ENCODE data around the gene MYOM1. TPM values are rescaled to one million over a fixed set of nuclear protein-coding genes. Genes with fewer than 3 reads are reported as not detected.
A peak's percentile ranks its signal among the peaks of the same experiment; 100 is the strongest.

The MYOM1 gene
- total RNA-seq, 1 experiment from 2014 or later: 0.92 TPM

DNA sequence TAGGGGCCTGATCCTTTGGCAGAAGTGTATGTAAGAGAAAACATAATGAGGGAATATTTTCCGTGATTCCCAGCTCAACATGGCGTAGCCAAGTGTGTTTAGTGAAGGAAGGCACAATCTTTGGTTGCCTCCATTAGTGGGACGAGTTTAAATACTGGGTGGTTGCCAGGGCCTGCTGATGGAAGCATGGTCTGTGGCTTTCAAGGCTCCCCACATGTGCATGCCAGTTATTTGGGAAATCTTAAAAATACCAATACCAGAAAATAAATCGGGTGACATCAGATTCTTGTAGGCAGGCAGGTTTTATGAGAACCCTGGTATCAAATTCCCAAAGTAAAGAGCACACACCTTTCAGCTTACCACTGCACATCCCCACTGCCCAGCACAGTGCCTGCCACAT lies 35.0 kb upstream of the MYOM1 start:
- no peak; the same call in 1 of the 2 replicates for TF ChIP-seq POLR2AphosphoS5 (IDR thresholded peaks at IDR 0.05; ENCODE audit: low read depth, low read length)
- TF ChIP-seq TCF7L2 (IDR thresholded peaks at IDR 0.05; ENCODE audit: low read depth, low read length): no peak
- TF ChIP-seq, protein P1, sequence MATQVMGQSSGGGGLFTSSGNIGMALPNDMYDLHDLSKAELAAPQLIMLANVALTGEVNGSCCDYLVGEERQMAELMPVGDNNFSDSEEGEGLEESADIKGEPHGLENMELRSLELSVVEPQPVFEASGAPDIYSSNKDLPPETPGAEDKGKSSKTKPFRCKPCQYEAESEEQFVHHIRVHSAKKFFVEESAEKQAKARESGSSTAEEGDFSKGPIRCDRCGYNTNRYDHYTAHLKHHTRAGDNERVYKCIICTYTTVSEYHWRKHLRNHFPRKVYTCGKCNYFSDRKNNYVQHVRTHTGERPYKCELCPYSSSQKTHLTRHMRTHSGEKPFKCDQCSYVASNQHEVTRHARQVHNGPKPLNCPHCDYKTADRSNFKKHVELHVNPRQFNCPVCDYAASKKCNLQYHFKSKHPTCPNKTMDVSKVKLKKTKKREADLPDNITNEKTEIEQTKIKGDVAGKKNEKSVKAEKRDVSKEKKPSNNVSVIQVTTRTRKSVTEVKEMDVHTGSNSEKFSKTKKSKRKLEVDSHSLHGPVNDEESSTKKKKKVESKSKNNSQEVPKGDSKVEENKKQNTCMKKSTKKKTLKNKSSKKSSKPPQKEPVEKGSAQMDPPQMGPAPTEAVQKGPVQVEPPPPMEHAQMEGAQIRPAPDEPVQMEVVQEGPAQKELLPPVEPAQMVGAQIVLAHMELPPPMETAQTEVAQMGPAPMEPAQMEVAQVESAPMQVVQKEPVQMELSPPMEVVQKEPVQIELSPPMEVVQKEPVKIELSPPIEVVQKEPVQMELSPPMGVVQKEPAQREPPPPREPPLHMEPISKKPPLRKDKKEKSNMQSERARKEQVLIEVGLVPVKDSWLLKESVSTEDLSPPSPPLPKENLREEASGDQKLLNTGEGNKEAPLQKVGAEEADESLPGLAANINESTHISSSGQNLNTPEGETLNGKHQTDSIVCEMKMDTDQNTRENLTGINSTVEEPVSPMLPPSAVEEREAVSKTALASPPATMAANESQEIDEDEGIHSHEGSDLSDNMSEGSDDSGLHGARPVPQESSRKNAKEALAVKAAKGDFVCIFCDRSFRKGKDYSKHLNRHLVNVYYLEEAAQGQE (IDR thresholded peaks at IDR 0.05; ENCODE audit: insufficient read depth in 1 of 2, low read depth in 2 of 2, low read length in 1 of 2): no peak
- TF ChIP-seq, protein P2, sequence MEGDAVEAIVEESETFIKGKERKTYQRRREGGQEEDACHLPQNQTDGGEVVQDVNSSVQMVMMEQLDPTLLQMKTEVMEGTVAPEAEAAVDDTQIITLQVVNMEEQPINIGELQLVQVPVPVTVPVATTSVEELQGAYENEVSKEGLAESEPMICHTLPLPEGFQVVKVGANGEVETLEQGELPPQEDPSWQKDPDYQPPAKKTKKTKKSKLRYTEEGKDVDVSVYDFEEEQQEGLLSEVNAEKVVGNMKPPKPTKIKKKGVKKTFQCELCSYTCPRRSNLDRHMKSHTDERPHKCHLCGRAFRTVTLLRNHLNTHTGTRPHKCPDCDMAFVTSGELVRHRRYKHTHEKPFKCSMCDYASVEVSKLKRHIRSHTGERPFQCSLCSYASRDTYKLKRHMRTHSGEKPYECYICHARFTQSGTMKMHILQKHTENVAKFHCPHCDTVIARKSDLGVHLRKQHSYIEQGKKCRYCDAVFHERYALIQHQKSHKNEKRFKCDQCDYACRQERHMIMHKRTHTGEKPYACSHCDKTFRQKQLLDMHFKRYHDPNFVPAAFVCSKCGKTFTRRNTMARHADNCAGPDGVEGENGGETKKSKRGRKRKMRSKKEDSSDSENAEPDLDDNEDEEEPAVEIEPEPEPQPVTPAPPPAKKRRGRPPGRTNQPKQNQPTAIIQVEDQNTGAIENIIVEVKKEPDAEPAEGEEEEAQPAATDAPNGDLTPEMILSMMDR (IDR thresholded peaks at IDR 0.05): no peak
- no peak for TF ChIP-seq SIN3A (IDR thresholded peaks at IDR 0.05; ENCODE audit: borderline replicate concordance, insufficient read depth, low read depth, low read length)
- Histone ChIP-seq H3K36me3 (ENCODE audit: control insufficient read depth, insufficient read depth, low read length) (peaks cover 59% of the 10 kb centered on the region), H3K27me3 (ENCODE audit: control insufficient read depth, insufficient read depth, low read length) (no peaks in the 10 kb centered on the region), H3K4me3 (ENCODE audit: low read depth in 2 of 2, low read length in 2 of 2) (no peak overlapping the region), H3K9me3 (ENCODE audit: control insufficient read depth, insufficient read depth, low read depth, low read length) (no peaks in the 10 kb centered on the region), H3K4me1 (ENCODE audit: control insufficient read depth, insufficient read depth, low read length) (peaks cover 73% of the 10 kb centered on the region), H3K27ac (ENCODE audit: low read length) (no peak overlapping the region)
- intact Hi-C loops (cut with micrococcal nuclease; ENCODE audit: unreplicated experiment): no loop called here
- no peak for ATAC-seq
- no TSS peak for BruUV-seq (replicated peaks)
- no peak for DNase-seq (ENCODE audit: low read depth, low spot score)
- in situ Hi-C loops (cut with HindIII; ENCODE audit: low pct_unique_long_range_greater_than_20kb, low sequenced_read_pairs): no loop called here
- ChIA-PET POLR2A (interaction anchor here (0.6 kb wide), 1 partner anchor 412 kb away, joined by 3 read pairs; no protein-coding TSS in a partner anchor), CTCF (no interaction called here)

DNA sequence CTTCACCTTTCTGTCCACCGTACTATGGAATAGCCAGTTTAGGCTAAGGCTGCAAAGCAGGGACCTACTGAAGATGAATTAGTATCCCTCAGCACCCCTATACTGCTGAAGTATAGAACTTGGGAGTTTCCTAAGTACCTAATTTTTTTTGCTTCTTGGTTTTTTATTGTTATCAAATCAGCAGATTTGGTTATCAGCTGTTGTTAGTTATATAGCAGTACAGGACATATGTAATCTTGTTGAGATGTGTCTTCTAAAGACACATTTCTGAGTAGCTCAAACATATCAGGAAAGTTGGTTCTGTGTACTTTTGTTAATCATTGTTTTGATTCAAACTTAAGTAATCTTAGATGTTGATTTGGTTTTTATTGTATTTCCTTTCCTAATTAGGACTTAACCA lies 33.1 kb upstream of the MYOM1 start:
- ChIA-PET CTCF (no interaction called here), POLR2A (no interaction called here)
- TF ChIP-seq TCF7L2 (IDR thresholded peaks at IDR 0.05; ENCODE audit: low read depth, low read length) (no peak), POLR2AphosphoS5 (IDR thresholded peaks at IDR 0.05; ENCODE audit: low read depth, low read length) (no peak), SIN3A (IDR thresholded peaks at IDR 0.05; ENCODE audit: borderline replicate concordance, insufficient read depth, low read depth, low read length) (no peak)
- TF ChIP-seq, protein P1 (IDR thresholded peaks at IDR 0.05; ENCODE audit: insufficient read depth in 1 of 2, low read depth in 2 of 2, low read length in 1 of 2): no peak
- TF ChIP-seq, protein P2 (IDR thresholded peaks at IDR 0.05): no peak
- Histone ChIP-seq H3K4me3 (ENCODE audit: low read depth in 2 of 2, low read length in 2 of 2) (no peak overlapping the region), H3K36me3 (ENCODE audit: control insufficient read depth, insufficient read depth, low read length) (peaks cover 71% of the 10 kb centered on the region), H3K27me3 (ENCODE audit: control insufficient read depth, insufficient read depth, low read length) (no peaks in the 10 kb centered on the region), H3K9me3 (ENCODE audit: control insufficient read depth, insufficient read depth, low read depth, low read length) (no peaks in the 10 kb centered on the region), H3K4me1 (ENCODE audit: control insufficient read depth, insufficient read depth, low read length) (peaks cover 62% of the 10 kb centered on the region), H3K27ac (ENCODE audit: low read length) (peak overlapping the region; percentile 54)
- BruUV-seq (replicated peaks): no TSS peak
- intact Hi-C loops (cut with micrococcal nuclease; ENCODE audit: unreplicated experiment) (no loop called here), in situ Hi-C loops (cut with HindIII; ENCODE audit: low pct_unique_long_range_greater_than_20kb, low sequenced_read_pairs) (no loop called here)
- ATAC-seq: no peak
- no peak for DNase-seq (ENCODE audit: low read depth, low spot score)
